Ammon's horn (tissue), 1 donor: ENCODE measurements around the gene CCDC141.

Source experiments
- DNase-seq: peaks from one replicate; pipeline ENCODE4 v3.0.0-alpha.2; 2016; ENCODE audit warnings: low spot score

CCDC141 gene

DNA sequence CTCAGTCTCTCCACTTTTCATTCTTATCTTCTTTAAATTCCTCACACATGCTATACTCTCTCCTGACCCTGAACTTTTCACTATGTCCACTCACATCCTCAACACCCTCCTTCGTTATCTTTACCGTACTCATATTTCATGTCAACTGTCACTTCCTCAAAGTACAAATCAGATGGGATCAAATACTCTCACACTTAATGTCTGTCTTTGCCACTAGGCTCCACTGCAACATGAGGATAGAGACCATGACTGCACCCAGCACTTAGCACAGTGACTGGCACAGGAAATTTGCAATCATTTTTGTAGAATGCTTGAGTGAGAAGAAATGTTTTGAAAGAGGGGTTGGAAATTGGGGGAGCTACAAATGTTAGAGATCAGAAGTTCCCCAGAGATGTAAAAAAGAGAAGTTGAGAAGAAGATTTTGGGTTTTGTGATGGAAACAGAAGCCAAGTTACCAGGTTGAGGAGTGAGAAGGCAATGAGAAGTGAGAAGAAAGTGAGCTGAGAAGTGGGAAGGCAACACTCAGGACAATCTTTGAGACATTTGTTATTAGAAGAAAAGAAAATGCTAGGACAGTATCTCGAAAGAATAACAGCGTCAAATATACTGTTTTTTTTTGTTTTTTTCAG, 87.0 kb downstream of the CCDC141 start:
- DNase-seq = no peak

DNA sequence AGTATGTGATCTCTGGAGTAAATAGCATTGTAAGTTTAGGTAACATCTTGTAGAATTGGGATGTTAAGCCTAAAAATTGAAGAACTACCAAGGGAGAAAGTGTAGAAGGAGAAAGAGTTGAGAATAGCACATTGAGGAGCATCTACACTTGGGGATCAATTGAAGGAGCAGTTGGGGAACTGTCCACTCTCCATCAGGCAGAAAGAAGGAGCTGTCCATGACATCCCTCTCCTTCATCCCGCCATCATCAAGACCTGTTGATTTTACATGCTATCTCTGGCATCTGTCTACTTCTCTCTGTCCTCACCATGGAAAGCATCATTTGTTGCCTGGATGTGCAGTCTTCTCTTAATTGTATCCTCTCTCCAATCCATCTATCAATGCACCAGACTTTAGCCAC, 87.8 kb downstream of the CCDC141 start:
- no peak for DNase-seq

DNA sequence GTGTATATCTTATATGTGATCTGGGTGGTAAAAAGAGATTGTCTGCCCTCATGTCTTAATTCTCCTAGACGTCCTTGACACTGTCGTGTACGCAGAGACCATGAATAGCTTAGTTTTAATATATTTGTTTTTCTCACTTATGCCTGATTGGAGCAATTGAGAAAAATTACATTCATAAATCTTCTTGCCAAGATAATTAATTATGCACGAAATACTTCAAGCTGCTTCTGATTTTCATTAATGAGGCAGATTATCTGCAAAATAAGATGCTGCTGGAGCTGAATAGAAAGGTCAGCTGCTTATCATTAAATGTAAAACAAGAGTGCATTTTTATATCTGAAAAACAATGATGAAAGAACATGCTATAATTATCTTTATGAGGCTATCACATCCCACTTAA, 95.9 kb downstream of the CCDC141 start:
- no peak for DNase-seq

DNA sequence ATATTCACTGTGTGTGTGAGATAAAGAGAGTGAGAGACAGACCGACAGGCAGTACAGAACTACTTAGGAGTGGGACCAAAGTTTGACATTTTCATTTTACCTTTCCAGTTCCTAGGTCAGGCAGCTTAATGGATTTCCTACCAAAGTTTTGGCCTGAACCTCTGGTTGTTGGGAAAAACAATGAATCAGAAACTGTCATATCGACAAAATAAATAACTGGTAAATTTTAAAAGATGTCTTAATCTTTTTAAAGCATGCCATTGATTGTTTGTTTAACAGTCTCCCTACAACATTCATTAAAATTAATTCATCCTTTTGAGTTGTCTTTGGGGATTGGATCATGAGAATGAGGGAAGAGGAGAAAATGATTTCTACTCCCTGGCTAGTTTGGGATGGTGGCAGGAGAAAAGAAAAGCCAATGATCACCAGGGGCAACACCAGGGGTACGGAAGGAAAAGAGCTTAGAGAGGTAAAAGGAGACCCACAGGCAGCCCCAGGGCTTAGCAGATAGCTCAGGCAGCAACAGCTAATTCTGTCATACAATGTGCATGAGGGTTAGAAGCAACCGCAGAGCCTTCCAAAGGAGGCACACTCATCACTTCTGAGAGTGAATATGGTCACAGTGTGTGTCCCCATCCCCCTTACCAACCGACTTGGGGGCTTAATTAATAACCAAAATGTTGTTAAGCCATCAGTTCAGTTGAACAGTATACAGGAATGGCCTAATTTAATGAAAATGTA, 98.5 kb downstream of the CCDC141 start:
- no peak for DNase-seq

DNA sequence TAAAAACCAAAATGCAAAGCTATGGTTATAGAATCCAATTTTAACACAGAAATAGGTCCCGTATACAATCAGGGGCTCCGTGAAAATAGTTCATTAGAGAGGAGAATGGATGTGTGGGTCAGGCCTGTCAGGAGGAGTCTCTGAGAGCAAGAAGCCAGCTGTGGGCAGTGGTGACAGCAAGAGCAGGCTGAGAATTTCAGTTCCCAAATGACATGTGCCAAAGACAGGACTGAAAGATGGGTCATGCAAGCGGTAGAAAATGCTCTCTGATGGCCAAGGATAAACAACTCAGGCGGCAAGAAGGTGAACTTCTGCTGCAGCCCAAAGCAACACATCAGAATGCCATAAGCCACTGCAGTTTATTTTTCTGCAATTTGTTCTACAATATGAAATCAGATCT, 100.4 kb downstream of the CCDC141 start:
- DNase-seq = no peak

DNA sequence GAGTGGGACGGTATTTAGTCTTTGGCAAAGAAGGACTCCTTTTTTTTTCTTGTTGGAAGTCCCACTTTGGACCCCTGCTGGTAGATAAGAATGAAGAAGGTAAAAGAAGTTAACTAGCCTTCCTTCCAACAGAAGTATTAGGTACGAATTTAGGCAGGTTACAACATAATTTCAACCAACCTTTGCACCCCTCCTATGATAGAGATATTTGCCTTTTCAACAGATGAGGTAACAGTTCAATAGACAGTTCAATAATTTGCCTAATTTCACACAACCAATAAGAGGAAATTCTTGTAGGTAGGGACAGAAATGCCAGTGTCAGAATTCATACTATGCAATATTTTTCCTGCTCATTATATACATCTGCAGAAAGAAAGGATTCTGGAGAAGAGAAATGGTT, 100.8 kb downstream of the CCDC141 start:
- DNase-seq = no peak

DNA sequence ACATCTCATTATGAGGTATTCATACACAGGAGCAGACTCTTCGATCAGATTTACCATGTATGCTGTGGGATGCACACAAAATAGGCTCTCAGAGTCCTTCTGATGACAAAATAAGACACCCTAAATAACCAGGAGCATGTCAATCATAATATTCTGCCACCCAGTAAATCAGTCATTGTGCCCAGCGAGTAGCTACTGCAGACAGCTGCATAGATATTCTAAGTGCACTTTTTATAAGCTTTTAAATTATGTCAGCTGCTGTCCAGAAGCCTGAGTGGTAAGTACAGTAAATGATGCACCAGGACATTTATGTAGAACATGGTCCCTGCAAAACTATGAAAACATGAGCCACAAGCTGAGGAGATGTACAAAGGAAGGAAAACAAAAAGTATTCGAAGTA, 102.9 kb downstream of the CCDC141 start:
- DNase-seq = no peak

DNA sequence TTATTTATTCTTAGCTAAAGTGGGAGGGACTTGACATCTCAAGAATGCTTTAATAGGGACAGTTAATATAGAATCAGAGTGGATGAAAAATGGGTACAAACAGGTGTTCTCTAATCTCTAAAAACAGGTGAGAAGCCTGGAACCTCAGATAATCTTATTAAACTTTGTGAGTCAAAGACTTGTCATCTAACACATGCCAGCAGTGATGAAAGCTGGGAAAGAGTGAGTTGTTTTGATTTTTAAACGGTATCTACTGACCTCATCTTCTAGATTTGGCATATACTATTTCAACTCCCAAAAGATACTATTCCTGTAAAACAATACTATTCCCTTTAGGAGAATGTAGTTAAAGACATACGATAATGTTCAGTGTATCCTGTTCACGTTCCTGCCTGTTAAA, 103.4 kb downstream of the CCDC141 start:
- DNase-seq = no peak

DNA sequence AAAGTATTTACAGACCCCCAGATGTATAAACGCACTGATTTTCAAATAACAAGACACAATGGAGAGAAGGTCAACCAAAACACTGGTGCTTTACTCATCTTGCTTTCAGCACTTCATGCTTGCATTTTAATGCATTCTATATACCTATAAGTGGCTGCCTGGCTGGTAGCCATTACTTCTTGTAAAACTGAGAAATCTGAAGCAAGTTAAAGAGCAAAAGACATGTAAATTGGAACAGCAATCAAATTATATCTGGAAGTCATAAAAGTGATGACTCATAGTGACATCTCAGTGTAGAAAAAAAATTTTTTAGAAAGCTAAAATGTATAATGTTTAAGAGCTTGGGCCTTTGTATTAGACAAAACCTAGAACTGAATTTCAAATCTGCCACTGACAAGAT, 106.2 kb downstream of the CCDC141 start:
- DNase-seq = no peak

DNA sequence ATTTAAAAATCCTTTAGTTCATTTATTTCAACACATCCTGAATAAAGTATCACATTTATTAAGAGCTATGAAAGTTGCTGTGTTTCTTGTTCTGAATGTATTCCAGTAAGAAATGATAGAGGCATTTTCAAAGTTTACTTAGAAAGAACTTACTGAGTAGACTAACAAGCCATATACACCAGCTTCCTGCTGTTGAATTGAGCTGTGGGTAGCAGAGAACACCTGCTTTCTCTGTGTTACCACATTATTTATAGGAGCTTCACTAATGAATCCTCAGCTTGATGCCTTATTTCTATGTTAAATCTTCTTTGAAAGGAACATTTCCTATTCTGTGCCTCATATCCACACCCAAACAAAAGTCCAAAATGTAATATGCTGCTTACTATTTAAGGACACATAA, 115.4 kb downstream of the CCDC141 start:
- DNase-seq = no peak

DNA sequence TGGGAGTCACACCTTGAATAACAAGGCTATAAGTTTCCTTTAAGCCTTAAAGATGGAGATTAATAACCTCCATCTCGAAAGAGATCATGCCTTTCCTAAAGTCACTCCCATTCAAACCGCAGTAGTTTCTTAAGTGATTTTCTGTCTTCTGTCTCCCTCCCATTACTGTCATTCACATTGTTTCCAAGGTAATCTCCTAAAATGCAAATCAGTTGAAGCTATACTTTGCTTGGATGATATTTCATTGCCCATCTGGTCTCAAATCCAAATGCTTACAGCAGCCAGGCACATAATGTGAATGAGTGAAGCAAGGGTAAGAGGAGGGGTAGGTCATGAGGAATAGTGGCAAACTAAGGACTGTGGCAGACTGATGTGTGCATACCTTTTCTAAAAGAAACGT, 116.4 kb downstream of the CCDC141 start:
- no peak for DNase-seq

DNA sequence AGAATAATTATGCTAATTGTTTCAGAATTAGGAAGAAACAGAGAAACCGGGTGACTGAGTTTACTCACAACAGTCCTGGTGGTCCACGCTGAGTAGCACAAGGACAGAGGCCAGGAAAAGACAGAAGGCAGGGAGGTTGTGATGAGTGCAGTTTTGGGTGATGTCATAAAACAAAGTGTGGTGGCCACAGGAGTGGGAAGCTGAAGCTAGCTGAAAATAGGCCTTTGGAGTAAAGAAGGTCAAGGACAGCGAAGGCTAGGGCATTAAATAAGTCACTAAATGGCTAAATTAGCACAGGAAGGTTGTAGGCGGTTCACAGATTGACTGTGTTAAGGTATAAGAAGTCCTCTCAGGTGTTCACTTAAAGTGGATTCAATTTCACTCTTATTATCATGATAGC, 121.9 kb downstream of the CCDC141 start:
- DNase-seq = no peak

DNA sequence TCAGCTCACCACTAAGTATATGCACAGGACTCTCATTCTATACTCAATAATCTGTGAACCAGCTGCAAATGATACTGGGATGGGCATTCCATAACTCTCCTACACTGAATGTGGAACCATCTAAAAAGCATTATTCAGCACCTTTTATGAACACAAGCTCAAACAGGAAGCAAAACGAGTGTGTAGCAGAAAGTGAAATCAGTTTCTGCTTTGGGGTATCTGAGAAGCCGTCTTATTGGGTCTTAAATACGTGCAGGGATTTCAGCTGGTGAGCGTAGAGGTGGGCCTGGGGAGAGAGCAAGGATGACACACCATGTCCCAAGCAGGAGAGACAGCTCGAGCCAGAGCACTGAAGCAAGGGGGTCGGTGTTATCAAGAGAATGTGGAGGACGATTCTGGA, 122.8 kb downstream of the CCDC141 start:
- no peak for DNase-seq

DNA sequence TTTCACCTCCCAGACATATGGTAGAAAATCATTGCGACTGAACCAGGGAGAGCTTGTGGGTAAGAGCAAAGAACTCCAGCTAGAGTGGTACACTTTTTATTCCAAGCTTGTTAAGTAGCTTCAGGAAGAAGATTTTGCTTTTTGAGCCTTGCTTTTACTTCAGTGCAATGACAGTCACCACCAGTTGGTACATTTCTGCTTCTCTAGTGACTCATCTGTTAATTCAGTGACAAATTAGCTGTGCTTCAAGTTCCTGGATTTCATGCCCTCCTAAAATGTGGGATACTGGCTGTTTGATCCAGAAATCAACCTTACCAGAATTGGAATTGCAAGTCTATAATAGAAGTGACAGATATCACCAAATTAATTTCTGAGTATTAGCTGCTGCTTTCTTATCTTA, 125.1 kb downstream of the CCDC141 start:
- peak; percentile 49 for DNase-seq

DNA sequence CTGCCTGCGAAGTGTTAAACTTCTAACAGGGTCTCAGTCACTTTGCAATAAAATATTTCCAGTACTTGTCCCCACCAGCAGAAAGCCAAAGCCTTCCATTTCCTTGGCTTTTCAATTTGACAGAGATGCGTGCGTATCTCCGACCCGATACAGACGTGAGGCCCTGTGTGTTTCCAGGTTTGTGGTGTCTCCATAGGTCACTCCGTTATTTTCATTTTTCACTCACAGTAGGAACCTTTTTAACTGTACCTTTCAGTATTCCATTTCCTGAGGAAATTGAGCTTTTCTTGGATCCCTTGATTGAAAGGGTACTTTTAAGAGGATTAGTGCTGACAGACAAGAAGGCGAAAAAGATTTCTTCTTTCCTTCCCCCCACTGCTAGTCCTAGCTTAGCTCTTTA, 126.4 kb downstream of the CCDC141 start:
- no peak for DNase-seq

DNA sequence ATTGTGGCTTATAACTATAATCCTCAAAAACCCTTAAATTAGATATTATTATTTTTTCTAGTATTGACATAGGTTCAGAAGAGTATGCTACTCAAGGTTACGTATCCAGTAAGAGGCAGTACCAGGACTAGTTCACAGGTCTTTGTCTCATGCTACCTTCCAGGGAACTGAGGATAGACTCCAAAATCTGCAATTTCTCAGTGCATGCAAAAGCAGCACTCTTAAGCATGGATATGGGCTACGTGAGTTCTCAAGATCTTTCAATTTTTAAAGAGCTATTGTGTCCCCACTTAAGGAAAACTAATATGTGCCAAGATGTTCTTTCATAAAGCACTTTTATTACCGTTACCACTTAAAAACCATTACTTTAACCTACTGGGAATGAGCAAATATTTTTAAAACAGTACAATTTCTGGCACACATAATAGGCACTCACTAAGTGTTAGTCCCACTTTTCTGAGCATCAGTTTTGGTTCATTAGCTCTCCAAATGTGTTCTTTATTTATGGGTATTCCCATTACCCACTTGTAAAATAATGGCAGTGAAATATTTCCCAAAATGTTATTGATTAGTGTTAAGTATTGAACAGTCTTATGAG, 128.9 kb downstream of the CCDC141 start:
- DNase-seq = no peak

DNA sequence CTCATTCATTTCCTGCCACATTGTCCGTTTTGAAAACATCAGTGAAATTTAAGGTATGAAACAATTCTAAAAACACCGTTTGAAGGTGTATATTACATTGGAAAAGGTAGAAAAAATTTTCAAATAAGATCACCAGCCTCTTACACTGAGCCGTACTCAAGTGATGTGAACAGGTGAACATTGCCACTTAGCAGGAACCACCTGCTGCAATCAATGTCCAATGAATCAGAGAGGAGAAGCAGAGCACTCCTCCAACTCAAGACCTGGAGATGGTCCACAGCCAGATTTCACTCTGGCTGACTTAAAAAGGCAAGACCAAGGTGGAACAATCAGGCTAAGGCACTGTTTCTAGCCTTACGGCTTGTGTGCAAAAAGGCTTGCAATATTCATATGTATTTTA, 132.4 kb downstream of the CCDC141 start:
- DNase-seq = no peak

DNA sequence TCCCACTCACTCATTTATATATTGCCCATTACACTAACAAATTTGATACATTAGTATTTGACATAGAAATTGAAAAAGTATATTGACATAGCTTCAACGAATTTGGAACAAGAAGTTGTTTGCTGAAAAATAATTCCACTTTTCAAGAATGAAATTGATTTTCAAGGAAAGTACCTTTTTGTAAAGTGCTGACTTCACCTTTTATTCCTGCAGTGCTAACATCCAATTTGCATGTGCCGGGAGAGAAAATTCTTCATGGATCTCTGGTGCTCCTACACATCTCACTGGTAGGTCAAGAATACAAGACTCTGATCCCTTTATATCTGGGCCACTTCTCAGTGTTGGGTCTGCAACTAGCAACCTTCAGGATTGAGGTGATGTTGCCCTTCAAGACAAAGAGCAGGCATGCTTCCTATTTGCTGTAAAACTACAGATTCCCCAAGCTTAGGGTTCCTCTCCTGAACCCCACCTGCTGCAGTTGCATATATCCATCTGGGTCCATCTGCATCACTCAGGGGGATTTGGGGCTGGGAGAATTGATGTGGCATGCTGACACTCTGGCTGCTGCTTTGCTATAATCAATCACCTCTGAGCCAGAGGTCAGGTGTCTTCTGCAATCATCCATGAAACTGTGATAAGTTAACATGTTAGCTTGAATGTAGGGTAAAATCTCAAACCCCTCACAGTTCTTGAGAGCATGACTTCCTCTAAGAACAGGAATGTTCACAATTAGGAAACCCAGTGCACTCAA, 134.3 kb downstream of the CCDC141 start:
- no peak for DNase-seq

DNA sequence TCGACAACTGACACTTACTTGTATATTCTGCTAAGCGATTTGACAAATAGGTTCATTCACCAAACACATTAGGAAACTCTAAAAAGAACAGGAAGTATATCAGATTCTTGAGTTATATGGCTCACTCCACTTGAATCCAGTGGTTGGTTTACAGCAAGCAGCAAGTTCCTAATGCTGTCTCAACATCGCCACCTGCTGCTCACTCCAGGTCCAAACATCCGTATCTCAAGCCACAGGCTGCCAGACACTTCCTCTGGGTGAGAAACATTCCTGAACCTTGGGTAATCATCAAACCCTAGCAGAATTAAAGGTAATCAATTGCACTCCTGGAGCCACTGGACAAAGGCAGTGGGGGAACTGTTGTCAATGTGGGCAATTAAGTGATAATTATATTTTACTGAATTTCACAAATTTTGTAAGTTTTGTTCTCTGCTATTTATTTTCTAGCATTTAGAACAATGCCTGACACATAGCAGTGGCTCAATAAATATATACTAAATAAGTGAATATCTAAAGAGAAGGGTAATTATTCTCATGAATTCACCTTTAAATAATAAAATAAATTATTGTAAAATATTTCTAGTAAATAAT, 135.6 kb downstream of the CCDC141 start:
- DNase-seq = peak; percentile 91

DNA sequence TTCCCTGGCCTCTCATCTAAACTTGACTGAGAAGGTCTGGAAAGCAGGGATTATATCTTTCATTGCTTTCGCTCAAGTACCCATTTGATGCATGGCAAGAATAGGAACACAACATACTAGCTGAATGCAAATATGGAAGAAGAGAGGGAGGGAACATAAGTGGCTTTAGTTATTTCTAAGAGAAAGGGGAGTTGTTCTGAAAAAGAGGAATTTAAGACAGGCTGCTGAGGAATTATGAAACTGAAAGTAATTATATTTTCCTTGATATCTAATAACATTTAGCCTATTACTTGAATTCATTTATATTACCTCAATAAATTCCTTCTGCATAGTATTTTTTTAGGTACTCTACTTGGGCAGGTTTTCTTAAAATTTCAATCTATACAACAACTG, 136.9 kb downstream of the CCDC141 start:
- DNase-seq = no peak

DNA sequence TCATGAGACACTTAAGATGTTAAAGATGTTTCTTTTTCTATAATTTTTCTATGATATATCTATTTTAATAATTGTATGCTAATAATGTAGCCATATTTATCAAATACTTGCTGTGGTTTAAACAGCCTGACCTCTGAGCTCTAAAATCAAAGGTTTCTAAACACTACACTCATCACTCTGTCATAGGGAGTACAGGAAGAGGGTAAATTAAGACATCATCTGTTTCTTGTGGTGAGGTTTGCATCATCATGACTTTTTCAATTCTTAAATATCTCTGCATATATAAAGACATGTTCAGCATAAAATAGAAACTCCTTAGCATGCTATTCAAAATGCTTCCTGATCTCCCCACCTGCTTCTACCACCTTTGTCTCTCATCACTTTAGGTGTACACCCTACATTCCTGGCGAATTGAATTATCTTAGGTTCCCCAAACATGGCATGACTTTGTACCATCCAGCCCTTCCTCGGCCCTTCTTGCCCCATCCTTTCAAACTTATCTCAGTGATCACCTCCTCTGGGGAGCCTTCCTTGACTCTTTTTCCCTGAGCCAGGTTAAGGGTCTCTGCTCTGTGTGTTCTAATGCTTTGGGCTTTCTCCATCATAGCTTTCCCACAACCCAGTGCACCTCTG, 137.4 kb downstream of the CCDC141 start:
- no peak for DNase-seq

DNA sequence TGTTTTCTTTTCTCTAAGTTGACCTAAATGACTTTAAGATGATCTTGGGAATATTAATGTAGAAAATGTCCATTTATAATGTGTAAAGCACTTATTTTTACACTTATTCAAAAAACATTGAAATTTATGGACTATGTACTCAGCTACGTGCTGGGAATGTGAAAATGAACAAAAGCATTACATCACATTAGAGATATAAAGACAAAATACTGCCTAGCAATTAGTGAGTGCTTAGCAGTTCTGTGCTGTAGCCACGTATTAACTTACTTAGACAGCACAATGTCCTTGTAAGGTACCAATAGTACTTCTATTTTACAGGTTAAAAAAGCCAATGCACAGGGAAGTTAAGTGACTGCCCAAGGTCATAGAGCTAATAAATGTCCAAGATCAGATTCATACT, 138.9 kb downstream of the CCDC141 start:
- DNase-seq = no peak
